NCI-H748 (cell line): Measurements from ENCODE around the gene KRT35.
A peak's percentile ranks its signal among the peaks of the same experiment; 100 is the strongest.

Source experiments
- DNase-seq: peaks from one replicate; lab custom pipeline; 2025; ENCODE audit not compliant: unreplicated experiment; lab: John Stamatoyannopoulos, UW

Gene KRT35

DNA sequence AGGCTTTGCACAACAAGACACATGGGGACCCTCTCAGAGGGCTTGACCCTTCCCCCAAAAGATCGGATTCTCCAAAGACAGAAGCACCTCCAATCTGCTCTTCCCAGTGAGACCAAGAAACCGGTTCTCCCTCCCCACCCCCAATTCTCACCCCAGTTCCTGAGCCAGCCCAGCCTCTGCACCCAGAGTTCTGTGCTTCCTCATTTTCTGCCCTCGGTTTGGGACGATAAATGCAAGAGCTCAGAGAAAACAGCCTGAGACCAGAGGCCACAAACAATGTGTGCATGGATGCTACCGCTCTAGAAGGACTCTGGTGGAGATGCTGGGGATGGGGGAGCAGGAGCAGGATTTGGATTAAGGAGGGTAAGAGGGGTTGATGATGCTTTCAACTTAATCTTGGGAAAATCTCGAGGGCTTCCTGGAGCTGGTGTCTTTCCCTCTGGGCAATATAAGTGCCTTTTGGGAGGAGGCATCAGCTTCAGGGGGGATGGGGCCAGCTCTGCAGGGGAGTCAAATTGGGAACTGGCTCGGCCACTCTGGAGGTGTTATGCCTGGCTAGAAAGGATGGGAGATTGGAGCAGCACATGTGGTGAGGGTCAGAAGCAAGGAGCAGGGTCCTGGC lies 31.7 kb upstream of the KRT35 start:
- no peak for DNase-seq

DNA sequence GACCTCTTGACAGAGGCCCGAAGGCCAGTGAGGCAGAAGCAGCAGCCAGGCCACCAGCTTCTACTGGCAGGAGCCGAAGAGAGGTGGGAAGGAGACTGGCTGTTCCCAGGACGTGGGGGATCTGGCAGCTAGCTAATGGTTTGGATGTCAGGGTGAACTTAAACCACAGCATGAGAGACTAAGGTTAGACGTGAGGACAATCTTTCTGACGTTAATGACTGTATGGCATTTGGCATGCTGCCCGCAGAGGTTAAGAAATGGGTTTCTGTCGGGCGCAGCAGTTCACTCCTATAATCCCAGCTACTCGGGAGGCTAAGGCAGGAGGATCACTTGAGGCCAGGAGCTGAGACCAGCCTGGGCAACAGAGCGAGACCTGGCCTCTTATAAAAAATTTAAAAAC lies 30.8 kb upstream of the KRT35 start:
- no peak for DNase-seq

DNA sequence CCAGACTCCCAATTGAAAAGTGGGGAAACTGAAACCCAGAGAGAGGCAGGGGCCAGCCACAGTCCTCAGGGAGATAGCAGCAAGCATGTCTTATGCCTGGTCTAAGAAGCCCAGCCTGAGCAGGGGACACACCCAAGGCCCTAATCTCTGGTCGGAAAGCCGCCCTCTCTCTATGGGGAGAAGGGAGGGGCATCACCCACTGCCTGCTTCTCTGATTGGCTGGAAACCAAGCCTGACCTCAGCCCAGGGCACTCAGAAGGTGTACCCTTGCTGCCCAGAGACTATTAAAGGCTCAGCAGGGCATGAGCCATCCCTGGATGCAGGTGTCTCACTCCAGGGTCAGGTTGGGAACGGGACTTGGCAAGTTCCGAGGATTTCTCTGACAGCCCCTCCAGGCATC lies 30.2 kb upstream of the KRT35 start:
- peak; percentile 81 for DNase-seq

DNA sequence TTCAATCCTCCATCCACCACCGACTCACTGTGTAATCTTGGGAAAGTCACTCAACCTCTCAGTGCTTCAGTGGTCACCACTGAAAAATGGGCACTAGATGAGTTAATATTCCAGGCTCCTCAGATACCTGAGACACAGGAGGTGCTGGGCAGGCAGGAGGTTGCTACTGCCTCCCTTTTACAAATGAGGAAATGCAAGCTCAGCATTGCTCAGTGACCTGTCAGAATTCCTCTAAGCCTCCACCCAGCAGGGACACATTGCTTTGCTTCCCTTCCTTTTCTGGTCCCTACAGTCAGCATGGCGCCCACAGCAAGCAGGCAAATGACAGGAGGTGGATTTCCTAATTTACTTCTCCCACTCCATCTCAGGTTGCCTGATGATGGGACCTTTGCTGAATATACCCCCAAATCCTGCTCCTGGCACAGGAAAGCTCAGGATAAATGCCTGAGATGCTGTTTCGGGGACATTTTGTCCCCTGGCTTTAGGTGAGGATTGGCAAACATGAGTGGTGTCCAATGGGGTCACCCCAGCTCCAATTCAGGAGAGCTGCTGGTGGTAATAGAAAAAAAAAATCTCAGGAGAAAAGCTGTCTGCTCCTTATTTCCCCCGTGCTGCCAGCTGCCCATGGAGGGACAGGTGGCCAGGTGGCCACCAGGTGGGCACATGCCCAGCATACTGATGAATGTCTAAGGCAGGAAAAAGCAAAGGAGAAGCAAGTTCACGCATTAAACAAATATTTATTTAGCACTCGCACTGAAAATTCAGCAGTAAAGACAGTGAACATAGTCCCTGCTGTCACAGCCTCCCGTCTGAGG lies 29.5 kb upstream of the KRT35 start:
- peak; percentile 84 for DNase-seq

DNA sequence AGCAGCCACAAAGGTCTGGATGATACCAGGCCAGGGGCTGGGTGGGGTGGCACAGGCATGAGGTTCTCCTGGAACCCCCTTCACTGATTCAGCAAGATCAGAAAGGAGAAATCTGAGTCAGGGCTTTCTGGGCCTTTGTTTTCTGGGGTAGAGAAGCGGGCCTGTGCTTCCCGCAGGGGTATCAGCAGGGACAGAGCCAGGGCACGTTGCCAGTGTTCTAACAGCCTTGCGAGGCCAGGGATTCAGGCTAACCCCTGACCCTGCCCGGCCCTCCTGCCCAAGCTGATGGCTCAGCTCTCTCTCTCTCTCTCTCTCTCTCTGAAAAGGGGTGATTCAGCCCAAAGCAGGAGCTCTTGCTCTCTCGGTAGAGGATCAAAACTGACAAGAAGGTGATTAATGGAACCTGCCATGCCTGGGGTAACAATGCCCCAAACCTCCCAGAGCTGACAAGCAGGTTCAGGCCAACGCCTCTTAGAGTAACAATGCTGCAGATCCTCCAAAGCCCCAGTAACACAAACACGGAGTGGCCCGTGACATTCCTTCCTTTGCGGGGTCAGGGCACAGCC lies 26.4 kb upstream of the KRT35 start:
- no peak for DNase-seq

DNA sequence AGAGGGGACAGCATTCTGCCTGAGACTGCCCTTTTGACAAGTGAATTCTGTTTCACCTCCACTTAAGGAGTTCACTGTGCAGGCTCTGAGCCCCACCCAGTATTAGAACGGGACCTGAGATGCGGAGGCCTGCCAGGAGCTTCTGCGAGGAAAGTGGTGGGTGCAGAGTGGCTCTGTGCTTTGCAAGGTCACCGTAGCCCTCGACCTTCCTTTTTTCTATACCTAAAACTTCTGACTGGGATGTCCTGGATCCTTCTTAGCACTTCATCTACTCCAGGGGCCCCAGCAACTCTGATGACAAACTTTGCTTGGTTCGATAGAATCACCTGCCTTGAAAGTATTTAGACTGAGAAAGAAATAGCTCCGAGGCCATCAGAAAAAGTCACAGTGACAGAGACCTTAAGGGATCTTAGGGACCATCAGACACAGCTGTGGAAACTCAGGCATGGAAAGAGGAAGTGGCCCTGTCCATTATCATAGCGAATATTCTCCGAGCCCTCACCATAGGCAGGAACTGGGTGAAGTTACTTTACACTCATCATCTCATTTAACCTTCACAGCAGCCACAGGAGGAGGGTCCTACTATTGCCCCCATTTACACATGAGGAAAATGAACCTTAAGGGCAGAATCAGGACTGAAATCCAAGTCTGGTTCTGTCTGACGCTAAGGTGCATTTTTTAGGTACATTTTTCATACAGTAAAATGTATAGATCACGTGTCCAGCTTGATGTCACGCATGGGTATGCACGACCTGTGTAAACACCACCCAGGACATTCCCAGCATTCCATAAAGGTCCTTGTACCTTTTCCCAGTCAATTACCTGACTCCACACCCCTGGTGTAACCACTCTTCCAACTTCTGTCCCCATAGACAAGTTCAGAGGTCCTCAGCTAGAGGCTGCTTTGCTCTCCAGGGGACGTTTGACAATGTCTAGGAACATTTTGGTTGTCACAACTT lies 25.1 kb upstream of the KRT35 start:
- no peak for DNase-seq

DNA sequence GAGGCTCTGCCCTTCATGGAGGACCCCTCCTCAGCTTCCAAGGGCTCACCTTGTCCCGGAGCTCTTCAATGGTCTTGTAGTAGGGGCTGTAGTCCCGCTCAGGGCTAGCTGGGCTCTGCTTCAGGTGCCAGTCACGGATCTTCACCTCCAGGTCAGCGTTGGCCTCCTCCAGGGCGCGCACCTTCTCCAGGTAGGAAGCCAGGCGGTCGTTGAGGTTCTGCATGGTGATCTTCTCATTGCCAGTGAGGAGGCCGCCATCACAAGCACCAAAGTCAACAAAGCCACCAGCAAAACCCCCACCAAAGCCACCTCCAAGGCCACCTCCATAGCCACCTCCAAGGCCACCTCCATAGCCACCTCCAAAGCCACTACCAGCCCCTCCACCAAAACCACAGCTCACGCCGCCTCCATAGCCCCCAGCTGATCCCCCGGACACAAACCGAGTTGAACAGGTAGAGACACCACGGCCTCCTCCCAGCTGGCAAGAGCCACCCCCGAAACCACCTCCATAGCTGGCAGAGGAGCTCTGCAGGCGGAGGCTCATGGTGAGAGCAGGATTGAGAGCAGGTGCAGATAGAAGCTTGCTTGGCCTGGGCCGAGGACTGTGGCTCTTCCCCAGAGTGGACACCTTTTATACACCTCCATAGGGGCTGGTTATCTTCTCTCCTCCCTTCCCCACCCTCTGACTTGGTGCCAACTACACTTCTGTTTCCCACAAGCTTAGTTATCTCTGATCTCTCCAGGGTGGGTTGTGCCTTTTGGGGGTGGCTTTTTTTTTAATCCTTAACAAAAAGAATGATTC lies 24.3 kb upstream of the KRT35 start, which contains the start of gene KRT13:
KRT13 (minus strand) TSS at position 606 of the 802 bp plus-strand sequence; CDS start at position 544, 62 bp downstream.
- no peak for DNase-seq

DNA sequence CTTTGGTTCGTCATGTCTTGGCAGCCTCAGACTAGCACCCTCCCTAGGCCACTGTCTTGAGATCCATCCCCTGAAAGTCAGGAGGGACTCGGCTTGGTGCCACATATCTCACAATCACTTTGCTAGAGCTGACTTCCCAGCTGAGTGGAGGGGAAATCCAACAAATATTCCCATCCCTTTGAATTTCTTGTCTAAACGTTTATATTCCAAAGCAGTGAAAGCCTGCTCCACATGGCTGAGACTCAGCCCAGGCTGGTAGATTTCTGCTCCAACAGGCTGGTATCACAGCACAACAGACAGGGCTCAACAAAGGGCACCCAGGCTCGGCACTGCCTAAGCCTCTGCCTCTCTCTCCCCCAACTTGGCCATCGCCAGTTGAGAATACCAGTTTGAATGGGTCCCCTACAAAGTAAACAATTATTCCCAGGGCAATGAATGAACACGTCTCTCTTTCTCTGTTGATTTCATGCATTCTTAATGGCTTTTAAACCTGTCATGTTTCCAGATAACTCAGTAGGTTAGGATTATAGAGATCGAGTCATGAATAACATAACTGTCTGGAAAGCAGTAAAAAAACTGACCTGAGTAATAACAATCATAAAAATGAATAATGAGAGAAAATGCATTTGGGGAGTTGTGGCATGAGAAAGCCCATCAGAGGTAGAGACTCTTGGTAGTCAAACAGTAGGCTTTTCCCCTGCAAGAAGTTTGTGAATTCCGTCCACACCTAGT lies 23.5 kb upstream of the KRT35 start:
- DNase-seq: no peak

DNA sequence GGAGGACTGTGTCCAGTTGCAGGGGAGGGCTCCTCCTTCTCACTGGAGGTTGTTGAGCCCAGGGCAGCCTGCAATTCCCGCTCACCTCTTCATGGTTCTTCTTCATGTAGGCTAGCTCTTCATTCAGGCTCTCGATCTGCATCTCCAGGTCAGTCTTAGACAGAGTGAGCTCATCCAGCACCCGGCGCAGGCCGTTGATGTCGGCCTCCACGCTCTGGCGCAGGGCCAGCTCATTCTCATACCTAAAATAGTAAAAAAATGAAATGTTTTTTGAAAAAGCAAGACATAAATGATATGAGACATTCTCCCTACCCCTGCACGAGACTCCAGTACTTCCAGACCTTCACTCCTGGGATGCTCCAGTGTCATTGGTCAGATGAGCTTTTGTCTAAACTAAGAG lies 22.3 kb upstream of the KRT35 start:
- DNase-seq: no peak

DNA sequence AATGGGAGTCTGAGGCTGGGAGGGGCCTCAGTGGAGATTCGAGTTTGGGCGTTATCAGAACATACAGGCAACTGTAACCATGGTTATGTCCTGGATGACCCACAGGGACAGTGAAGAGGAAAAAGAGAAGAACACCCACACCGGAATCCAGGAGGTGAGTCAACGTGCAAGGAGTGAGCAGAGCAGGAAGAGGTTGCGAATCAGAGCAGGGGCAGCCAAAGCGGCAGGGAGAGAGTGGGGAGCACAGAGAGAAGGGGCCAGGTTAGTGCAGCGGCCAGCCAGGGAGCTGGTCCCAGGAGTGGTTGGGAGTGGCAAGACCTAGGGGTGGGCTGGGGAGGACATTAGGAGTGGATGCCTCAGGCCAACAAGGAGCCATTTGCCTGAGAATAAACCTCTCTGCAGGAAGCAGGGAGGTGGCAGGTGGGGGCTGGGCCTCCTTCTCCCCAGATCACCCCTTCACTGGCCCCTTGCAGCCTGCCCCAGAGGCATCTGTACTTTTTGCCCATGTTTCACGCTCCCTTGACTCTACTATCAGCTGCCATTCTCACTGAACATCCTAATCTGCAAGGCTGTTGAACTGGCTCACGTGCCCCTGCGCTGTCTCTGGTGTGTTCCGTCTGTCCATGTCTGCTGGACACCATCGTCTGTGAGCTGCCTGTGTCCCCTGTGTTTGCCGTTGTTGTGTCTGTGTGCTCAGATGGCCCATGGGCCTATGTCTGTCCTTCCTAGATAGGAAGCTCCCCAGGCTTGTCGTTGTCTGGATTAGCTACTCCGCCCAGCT lies 19.4 kb upstream of the KRT35 start:
- no peak for DNase-seq

DNA sequence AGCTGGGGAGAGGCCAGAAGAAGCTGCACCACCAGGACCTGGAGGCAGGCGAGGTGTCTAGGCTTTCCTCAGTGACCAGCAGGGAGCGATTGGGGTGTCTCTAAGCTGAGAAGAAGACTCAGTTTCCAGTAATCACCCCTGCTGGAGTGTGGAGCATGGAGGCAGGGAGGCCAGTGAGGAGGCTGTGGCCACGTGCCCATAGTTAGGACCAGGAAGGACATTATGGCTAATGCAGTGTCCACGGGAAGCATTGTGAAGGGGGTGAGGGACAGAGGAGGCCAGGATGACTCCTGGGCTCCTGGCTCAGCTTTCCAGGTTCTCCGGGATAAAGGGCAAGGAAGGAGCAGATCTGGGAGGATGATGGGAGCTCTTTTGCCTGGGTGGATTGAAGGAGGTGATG lies 18.8 kb upstream of the KRT35 start:
- no peak for DNase-seq

DNA sequence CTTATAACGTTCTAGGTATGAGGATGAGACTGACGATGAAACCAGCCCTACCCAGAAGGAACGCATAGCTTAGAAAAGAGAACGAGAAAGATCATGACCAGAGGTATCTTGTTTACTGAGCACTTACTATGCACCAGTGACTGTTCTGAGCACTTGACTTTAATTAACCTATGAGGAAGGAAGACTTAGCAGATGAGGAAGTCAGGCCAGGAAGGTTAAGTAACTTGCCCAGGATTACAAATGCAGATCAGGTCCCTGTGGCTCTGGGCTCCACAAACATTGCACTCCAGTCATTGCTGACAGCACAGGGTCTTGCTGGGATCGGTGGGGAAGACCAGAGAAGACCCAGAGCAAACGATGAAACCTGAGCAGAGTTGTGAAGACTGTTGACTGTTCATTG lies 17.3 kb upstream of the KRT35 start:
- no peak for DNase-seq

DNA sequence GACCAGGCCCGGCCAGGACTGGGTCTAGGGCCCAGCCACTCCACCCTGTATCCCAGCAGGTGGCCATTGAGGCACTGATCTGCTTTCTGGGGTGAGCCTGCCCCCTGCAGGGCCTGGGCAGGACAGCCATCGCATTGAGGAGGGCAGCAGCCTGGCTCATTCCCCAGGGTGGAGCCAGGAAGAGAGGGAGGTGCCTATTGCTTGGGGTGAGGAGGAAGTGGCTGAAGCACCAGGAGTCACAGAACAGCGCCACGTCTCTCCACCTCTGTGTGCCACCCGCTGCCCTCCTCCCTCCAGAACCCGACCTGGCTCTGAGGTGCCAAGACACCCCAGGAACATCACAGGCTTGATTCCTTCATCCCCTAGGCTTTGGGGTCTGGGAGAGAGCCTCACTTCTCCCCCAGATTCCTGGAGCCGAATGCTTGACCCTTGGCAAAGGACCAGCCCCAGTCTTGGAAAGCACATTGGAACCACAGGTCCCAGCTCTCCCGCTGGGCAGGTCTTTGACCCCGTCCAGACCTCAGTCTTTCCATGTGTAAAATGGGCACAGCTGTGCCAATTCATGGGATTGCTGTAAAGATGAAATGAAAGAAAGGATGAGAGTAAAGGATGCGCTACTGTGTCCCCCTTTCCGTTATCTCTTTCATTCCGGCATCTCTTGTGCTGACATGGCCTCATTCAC lies 16.0 kb upstream of the KRT35 start:
- DNase-seq: peak; percentile 56

DNA sequence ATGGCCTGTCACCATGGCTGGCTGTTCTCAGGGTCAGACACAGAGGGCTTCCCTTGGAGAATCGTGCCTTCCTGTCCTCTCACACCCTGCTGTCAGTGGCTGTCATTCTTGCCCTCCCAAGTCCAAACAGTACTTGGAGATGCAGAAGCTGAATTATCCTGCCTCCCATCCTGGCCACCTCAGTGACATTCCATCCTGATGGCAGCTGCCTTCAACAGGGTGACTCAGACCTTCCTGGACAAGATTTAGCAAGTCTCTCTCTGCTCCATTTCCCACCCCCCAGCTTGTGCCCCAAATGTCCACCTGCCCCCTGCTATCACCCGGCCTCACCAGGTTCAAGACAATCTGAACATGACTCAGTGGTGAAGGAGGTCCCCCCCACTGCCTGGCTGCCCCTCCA lies 13.6 kb upstream of the KRT35 start:
- DNase-seq: no peak

DNA sequence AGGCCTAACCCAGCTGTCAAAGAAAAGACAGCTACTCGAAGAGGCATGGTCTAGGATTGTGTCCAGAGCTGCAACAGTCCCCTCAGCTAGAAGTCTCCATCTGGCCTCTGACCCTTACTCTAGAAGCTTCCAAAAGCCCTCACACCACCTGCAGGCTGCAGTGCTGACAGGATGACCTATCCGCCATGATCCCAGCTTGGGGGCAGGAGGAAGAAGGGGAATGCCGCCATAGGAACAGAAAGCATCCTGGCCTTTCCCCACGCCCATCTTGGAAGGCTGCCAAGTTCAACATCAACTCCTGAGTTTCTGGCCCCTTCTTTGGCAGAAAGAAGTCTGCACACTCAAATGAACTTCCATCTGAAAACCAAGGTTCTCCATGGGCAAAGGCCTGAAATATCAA lies 11.8 kb upstream of the KRT35 start:
- DNase-seq: peak; percentile 85

DNA sequence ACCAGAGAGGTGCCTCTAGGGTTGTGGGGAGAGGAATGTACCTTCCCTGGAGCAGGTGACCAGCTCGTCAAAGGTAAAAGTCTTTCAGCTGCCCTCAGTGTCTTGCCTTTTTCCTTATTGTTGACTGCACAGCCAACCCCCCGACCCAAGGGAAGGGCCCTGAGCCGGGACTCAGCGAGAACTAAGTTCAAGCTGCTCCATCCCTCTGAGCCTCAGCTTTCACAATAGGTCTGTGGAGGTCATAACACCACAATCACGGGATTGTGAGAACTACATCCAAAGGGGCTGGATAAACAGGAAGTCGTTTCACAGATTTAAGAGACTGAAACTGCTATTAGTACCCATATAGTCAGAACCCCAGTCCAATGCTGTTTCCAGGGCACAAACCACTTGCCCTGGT lies 11.4 kb upstream of the KRT35 start:
- DNase-seq: no peak

DNA sequence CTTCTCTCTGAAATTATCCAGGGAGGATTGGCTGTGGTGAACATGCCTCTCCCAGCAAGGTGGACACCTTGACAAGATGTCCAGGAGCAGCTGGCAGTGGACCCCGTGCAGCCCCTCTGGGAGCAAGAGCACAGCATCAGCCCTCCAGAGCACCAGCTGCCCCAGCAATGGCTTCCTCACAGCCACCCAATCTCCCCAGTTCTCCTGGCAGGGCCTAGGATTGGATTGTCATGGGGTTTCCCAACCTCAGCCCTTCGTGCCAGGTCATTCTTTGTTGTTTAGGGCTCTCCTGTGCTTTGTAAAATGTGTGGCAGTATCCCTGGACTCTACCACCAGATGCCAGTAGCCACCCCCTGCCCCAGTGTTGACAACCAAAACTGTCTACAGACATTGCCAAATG lies 10.5 kb upstream of the KRT35 start:
- DNase-seq: no peak
